Activated T-cell treated with anti-CD3 and anti-CD28 coated beads, Interleukin-2, amount 50 U/mL, for 48 hours (primary cell): ENCODE measurements around the gene SHANK2.

Source experiments
- DNase-seq, 2 experiments: peaks; one replicate each; pipeline ENCODE4 v3.0.0-alpha.2; 2020

SHANK2 gene

GRCh38 chr11:71218789-71219499 is 33.4 kb downstream of the SHANK2 start:
- DNase-seq: no peak

DNA sequence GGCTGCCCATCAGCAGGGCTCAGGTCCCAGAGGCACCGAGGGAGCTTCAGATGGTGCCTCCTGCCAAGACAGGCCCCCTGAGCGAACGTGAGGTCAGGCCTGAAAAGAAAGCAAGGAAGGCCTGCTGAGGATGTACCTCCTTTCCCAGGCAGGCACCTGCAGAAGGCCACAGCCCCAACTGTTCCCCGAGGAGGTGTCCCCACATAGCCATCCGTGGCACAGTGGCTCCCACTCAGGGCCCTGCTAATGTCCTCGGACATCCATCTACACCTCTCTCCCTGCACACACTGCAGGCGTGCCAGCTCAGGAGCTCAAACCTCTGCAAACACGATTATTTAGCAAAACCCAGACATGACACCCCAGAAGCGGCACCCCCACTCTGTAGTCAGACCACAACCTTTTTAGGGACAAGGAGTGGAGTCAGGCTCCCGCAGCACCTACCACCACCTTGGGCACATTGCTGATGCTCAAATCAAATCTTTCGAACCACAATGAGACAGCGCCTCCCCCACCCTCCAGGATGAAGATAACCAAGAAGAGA is 36.9 kb downstream of the SHANK2 start:
- DNase-seq: no peak

- no peak for DNase-seq
Measured at GRCh38 chr11:71214553-71215424, 37.6 kb downstream of the SHANK2 start.

GRCh38 chr11:71213696-71214552 is 38.5 kb downstream of the SHANK2 start:
- no peak for DNase-seq

DNA sequence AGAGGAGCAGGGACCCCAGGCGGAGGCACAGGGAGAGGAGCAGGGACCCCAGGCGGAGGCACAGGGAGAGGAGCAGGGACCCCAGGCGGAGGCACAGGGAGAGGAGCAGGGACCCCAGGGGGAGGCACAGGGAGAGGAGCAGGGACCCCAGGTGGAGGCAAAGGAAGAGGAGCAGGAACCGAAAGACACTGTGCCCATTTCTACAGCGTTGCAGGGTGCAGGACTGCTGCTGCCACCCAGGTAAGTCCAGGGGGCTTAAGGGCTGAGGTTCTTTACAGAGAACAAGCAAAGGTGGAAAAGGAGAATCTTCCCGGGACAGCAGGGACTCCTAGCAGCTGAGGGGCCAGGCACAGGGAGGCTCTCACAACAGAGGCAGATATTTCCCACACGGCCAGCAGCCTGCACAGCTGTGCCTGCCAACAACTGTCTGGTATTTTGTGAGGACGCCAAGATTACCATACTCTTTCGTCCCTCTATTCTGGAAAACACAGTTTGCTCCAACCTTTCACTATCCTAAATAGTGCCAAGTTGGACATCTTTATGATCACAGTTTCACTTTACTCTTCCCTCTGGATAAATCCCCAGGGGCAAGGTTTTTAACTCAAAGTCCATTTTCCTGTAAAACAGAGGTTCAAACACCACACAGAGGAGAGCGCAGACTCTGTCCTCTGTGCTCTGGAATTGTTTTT is 39.4 kb downstream of the SHANK2 start:
- no peak for DNase-seq

DNA sequence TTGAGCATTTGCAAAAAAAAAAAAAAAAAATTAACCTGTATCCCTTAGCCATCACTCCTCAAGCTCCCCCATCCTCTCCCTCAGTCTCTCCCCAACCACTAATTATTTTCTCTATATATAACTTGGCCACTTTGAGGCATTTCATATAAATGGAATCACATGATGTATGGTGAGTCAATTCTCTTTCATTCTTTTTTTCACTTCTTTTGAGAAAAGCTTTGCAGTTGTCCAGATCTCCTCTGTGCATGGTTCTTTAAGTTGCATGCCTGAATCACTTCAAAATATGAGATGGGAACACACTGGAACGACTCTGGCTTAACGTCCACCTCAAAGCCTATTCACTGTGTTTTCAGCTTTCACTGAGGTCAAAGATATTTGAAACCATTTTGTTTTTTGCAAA is 40.7 kb downstream of the SHANK2 start:
- DNase-seq: no peak

DNA sequence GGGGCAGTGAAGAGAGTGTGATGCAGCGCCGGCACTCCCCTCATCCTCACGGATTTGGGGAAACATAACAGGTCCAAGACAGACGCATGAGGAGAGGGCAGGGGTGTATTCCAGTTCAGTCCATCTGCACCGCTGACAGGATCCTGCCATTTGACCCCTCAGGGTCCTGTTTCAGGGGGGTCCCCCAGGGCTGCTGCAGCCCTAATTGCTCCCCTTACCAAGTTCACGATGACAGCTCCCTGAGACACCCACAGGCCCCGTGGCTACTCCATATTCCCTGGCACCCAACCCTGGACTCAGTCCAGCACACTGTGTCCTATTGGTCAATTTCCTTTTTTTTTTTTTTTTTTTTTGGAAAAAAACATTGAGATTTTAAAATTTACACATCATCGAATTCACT is 41.5 kb downstream of the SHANK2 start:
- no peak for DNase-seq

DNA sequence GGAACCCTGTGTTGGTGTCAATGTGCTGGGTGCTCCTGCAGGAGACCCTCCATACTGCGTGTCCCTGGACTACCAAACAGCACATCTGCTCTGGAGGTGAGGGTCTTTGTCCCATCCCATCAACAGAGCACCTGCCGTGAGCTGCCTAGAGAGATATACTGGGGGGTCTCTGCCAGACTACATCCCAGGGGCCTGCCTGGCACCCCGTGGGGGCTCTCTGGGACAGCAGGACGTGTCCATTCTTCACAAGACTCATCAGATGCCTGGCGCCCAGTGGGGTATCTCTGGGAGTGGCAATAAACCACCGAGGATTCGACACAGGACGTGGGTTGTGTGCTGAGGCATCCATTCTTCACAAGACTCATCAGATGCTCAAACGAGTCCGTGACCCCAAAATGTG is 42.7 kb downstream of the SHANK2 start:
- DNase-seq: no peak

DNA sequence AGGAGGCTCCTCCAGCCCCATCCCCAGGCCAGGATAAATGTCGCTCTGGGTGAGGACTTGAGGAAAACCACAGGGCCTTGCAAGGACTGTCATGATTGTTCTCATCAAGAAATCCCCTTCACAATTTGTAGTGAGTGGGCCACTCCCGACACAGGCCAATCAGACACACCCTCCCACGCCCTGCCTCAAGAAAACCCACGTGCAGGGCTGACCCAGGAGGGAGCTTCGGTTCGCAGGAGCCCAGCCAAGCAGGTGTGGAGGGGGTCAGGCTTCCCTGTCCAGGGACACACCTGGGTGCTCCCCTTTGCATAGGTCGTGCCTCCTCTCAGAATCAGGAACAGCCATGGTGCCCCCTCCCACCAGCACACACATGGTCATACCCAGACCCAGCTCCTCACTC is 43.2 kb downstream of the SHANK2 start:
- no peak for DNase-seq

DNA sequence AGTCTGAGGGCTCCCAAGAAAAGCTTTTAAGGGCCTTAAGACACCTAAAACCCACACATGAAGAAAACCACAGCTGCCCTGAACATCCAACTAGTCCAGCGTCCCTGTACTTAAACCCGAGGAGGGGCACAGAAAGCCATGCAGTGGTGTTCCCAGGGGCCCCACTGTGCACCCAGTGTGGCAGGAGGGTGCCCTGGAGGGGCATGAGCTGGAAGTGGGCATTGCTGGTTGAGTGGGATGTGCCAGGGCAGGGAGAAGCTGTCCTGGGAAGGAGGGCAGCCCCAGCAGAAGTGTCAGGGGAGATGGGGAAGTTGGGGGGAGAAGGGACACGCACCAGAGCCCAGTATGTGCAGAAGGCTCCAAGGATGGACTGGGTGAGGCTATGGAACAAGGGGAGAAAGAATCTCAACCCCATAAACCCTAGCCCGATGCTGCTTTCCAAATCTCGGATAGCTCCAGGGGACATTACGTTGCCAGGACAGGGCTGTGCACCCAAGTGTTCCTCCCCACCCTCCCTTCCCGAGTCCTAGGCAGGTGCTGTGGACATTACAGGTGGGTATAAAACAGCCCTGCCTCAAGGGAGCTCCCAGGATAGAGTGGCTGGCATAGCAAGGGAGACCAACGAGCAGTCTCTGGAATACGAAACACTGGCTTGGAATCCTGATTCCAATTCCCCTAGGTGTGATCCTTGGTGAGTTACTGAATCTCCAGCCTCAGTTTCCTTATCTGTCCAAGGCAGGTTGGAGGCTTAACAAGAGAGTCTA is 44.2 kb downstream of the SHANK2 start:
- DNase-seq: no peak

GRCh38 chr11:71207563-71207962 is 44.8 kb downstream of the SHANK2 start:
- DNase-seq: no peak

- DNase-seq: no peak
Measured at GRCh38 chr11:71206186-71206585, 46.2 kb downstream of the SHANK2 start.

DNA sequence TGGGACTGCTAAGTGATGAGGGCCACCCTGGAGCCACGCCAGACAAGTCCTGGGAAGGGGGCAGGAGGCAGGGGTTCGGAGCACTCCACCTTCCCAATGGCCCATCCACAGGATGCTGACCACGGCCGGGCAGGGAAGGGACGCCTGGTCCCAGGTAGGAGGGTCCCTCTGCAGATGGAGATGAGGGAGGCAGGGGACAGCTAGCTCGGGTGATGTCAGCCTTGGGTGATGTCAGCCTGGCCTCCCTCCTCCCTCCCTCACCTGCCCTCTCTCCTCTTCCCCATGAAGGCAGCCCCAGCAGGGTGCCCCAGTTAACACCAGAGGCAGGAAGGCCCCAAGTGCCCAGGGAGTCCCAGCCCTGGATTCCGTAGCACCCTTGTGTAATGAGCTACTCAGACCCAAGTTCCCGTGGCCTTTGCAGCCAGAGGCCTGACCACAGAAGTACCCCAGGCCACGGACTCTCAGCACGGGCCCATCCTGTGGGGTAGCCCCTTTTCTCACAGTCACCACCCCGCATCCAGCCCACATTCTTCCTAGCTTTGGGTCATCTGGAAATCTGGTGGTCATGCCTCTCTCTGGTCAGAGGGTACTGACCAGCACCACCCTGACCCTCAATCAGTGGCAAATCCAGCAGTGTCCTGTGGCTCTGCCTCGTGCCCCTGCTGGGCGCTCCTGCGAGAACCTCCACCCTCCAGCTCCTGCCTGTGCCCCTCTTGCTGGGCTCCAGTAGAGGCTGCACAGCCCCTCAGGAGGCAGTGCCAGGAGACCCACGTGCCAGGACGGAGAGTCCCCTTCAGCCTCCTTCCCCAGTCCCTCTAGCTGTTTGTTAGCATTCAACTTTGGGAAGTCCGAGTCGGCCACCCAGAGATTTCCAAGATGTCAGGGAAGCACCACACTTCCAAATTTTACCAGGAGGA is 47.4 kb downstream of the SHANK2 start:
- no peak for DNase-seq

- DNase-seq: no peak
Measured at GRCh38 chr11:71204294-71204693, 48.1 kb downstream of the SHANK2 start.

GRCh38 chr11:71203681-71204080 is 48.7 kb downstream of the SHANK2 start:
- DNase-seq: no peak

DNA sequence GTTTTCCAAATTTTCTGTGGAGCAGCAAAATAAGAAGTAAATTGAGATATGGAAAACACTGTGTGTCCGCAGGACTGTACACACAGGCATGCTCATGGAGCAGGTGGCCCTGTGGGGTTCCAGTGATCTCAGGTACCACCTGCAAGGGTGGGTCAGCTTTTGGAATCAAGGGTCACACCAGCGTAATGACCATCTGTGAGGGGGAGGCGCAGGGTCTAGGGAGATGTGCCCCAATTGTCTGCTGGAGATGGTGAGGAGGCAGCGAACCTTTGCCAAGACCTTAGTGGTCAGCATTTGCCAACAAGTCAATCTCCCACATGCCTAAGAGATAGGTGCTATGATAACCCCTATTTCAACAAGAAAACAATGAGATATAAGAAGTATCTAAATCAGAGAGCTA is 49.4 kb downstream of the SHANK2 start:
- no peak for DNase-seq

DNA sequence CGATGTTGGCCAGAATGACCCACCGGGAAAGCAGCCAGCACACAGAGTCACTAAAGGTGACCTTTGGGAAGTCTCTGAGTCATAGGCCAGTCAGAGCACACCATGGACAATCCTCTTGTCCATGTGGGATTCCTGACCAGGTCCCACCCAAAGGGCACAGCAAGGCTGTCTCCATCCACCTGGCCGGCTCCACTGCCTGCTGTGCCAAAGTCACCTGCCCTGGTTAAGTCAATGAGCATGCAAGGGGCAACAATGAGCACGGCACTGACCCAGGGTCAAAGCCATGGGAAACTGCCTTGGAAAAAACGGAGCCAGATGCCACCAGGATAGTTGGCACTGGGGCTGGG is 49.8 kb downstream of the SHANK2 start:
- DNase-seq: no peak
